A549 (cell line): ENCODE results near the gene LCP1.

Source experiments
- CHD4 ChIP-seq: fragments of 200-600 bp; sonication (generic); IDR thresholded peaks from 2 replicates; pipeline ENCODE4 v1.6.1; 2016; ENCODE audit warnings: antibody characterized with exemption, mild to moderate bottlenecking, borderline replicate concordance
- MAX ChIP-seq: IDR thresholded peaks from 2 replicates; pipeline ENCODE4 v1.6.1; 2012
- POLR2AphosphoS2 ChIP-seq: conservative IDR thresholded peaks from 2 replicates; pipeline ENCODE4 v1.6.1; 2012; ENCODE audit warnings: low read length, improper control_type of control experiment, inconsistent platforms
- RAD21 ChIP-seq, 2 experiments: fragments of >200 bp in 1 of 2; sonication (Bioruptor Twin) in 1 of 2; formaldehyde crosslinking in 1 of 2; IDR thresholded peaks in 1 of 2; conservative IDR thresholded peaks in 1 of 2; 2 replicates in 1 of 2; 3 replicates in 1 of 2; pipeline ENCODE4 v1.6.1; 2012 to 2018; ENCODE audit warnings: inconsistent platforms in 1 of 2
- RNF2 ChIP-seq: fragments of 200-600 bp; sonication (generic); IDR thresholded peaks from 2 replicates; pipeline ENCODE4 v1.6.1; 2016; ENCODE audit warnings: low read depth, mild to moderate bottlenecking, antibody characterized with exemption, moderate library complexity, borderline replicate concordance
- SMC3 ChIP-seq: fragments of >200 bp; sonication (Bioruptor Twin); formaldehyde crosslinking; IDR thresholded peaks from 3 replicates; pipeline ENCODE4 v1.6.1; 2018; ENCODE audit warnings: inconsistent platforms

GRCh38 chr13:46116653-46117502 lies 65.1 kb downstream of the LCP1 start:
- TF ChIP-seq POLR2AphosphoS2 (no peak), RNF2 (no peak), MAX (no peak), CHD4 (no peak), SMC3 (no peak), RAD21 (conservative IDR thresholded peaks at IDR 0.05 in 1 of 2, IDR thresholded peaks at IDR 0.05 in 1 of 2) (no peak)
